H9 (cell line): ENCODE data around the gene BSPRY. TPM values are rescaled to one million over a fixed set of nuclear protein-coding genes. Genes with fewer than 3 reads are reported as not detected.

ENCODE experiments used
- DNase-seq: peaks from one replicate; pipeline ENCODE4 v3.0.0-alpha.2; 2017
- H2AFZ ChIP-seq: one replicate; pipeline ENCODE4 v1.6.1; 2013; ENCODE audit warnings: mild to moderate bottlenecking, low read length, control low read depth, moderate library complexity
- H2AK5ac ChIP-seq: 2 replicates; pipeline ENCODE4 v1.6.1; 2013; ENCODE audit warnings: low read length, control low read depth, mixed read lengths; ENCODE audit not compliant: insufficient read length
- H2BK120ac ChIP-seq: one replicate; pipeline ENCODE4 v1.6.1; 2013; ENCODE audit warnings: low read depth, mild to moderate bottlenecking, low read length, control low read depth, inconsistent platforms; ENCODE audit not compliant: poor library complexity, severe bottlenecking
- H2BK12ac ChIP-seq: 2 replicates; pipeline ENCODE4 v1.6.1; 2013; ENCODE audit warnings: low read length, control low read depth, mixed read lengths, low read depth; ENCODE audit not compliant: insufficient read length
- H2BK15ac ChIP-seq: 2 replicates; pipeline ENCODE4 v1.6.1; 2013; ENCODE audit warnings: low read depth, low read length, control low read depth
- H2BK20ac ChIP-seq: one replicate; pipeline ENCODE4 v1.6.1; 2013; ENCODE audit warnings: low read depth, mild to moderate bottlenecking, low read length, control low read depth, inconsistent platforms; ENCODE audit not compliant: poor library complexity, severe bottlenecking
- H2BK5ac ChIP-seq: 2 replicates; pipeline ENCODE4 v1.6.1; 2013; ENCODE audit warnings: low read length, control low read depth, mixed read lengths; ENCODE audit not compliant: insufficient read length
- H3K14ac ChIP-seq: 2 replicates; pipeline ENCODE4 v1.6.1; 2013; ENCODE audit warnings: low read length, control low read depth; ENCODE audit not compliant: insufficient read depth
- H3K18ac ChIP-seq: 2 replicates; pipeline ENCODE4 v1.6.1; 2013; ENCODE audit warnings: low read depth, mild to moderate bottlenecking, mixed read lengths, low read length, control low read depth; ENCODE audit not compliant: insufficient read length
- H3K23ac ChIP-seq: 2 replicates; pipeline ENCODE4 v1.6.1; 2013; ENCODE audit warnings: low read length, control low read depth, mixed read lengths, low read depth; ENCODE audit not compliant: insufficient read length
- H3K23me2 ChIP-seq: 2 replicates; pipeline ENCODE4 v1.6.1; 2013; ENCODE audit warnings: low read depth, mild to moderate bottlenecking, mixed read lengths, low read length, control low read depth; ENCODE audit not compliant: insufficient read length, poor library complexity, severe bottlenecking
- H3K27ac ChIP-seq: 2 replicates; pipeline ENCODE4 v1.5.1; 2013; ENCODE audit warnings: low read length, control low read depth, mixed read lengths, low read depth; ENCODE audit not compliant: insufficient read length
- H3K27me3 ChIP-seq: 2 replicates; pipeline ENCODE4 v1.6.1; 2013; ENCODE audit warnings: low read length, control low read depth, inconsistent platforms; ENCODE audit not compliant: insufficient read depth
- H3K4ac ChIP-seq: 2 replicates; pipeline ENCODE4 v1.6.1; 2013; ENCODE audit warnings: low read depth, mild to moderate bottlenecking, control low read depth, inconsistent platforms, low read length, moderate library complexity
- H3K4me1 ChIP-seq: 2 replicates; pipeline ENCODE4 v1.6.1; 2013; ENCODE audit warnings: low read length, control low read depth, inconsistent platforms; ENCODE audit not compliant: insufficient read depth
- H3K4me2 ChIP-seq: 2 replicates; pipeline ENCODE4 v1.6.1; 2013; ENCODE audit warnings: low read length, control low read depth, mixed read lengths; ENCODE audit not compliant: insufficient read length, insufficient read depth
- H3K56ac ChIP-seq: 2 replicates; pipeline ENCODE4 v1.6.1; 2013; ENCODE audit warnings: low read depth, mild to moderate bottlenecking, mixed read lengths, low read length, control low read depth; ENCODE audit not compliant: insufficient read length
- H3K79me1 ChIP-seq: 2 replicates; pipeline ENCODE4 v1.6.1; 2013; ENCODE audit warnings: low read depth, mild to moderate bottlenecking, moderate library complexity, low read length, control low read depth, inconsistent platforms; ENCODE audit not compliant: insufficient read depth, poor library complexity, severe bottlenecking
- H3K79me2 ChIP-seq: 2 replicates; pipeline ENCODE4 v1.6.1; 2013; ENCODE audit warnings: low read length, control low read depth, inconsistent platforms; ENCODE audit not compliant: insufficient read depth
- H3K9ac ChIP-seq: 2 replicates; pipeline ENCODE4 v1.6.1; 2013; ENCODE audit warnings: low read length, control low read depth, mixed read lengths; ENCODE audit not compliant: insufficient read length; ENCODE audit errors: extremely low read depth
- H3K9me3 ChIP-seq: one replicate; pipeline ENCODE4 v1.6.1; 2013; ENCODE audit warnings: low read depth, low read length, inconsistent platforms; ENCODE audit not compliant: control insufficient read depth
- H3T11ph ChIP-seq: one replicate; pipeline ENCODE4 v1.6.1; 2013; ENCODE audit warnings: mild to moderate bottlenecking, low read length, control low read depth, inconsistent platforms
- H4K20me1 ChIP-seq: one replicate; pipeline ENCODE4 v1.6.1; 2013; ENCODE audit not compliant: control insufficient read depth, insufficient read length, insufficient read depth
- H4K5ac ChIP-seq: 2 replicates; pipeline ENCODE4 v1.6.1; 2013; ENCODE audit warnings: low read depth, mild to moderate bottlenecking, mixed read lengths, low read length, control low read depth; ENCODE audit not compliant: insufficient read length
- H4K8ac ChIP-seq: replicated peaks from 2 replicates; pipeline ENCODE4 v1.6.1; 2013; ENCODE audit warnings: low read length, control low read depth, mixed read lengths, low read depth; ENCODE audit not compliant: insufficient read length
- H4K91ac ChIP-seq: 2 replicates; pipeline ENCODE4 v1.6.1; 2013; ENCODE audit warnings: low read depth, mild to moderate bottlenecking, moderate library complexity, mixed read lengths, low read length, control low read depth; ENCODE audit not compliant: insufficient read length
- H3K27ac Mint-ChIP-seq, 3 experiments: 2 replicates in 2 of 3; 3 replicates in 1 of 3; pipeline ENCODE4 v1.8.0; 2020 to 2021; ENCODE audit warnings: mixed read lengths in 3 of 3, mild to moderate bottlenecking in 1 of 3, moderate library complexity in 1 of 3
- H3K27me3 Mint-ChIP-seq: 2 replicates; pipeline ENCODE4 v1.8.0; 2021; ENCODE audit warnings: low read depth, mild to moderate bottlenecking, moderate library complexity, mixed read lengths
- H3K36me3 Mint-ChIP-seq, 3 experiments: 2 replicates in 2 of 3; 3 replicates in 1 of 3; pipeline ENCODE4 v1.8.0; 2020 to 2021; ENCODE audit warnings: low read depth in 3 of 3, mixed read lengths in 3 of 3; ENCODE audit not compliant: insufficient read depth in 1 of 3
- H3K4me1 Mint-ChIP-seq, 2 experiments: 2 replicates each; pipeline ENCODE4 v1.8.0; 2020; ENCODE audit warnings: mixed read lengths in 2 of 2
- H3K4me3 Mint-ChIP-seq, 2 experiments: 2 replicates in 1 of 2; 3 replicates in 1 of 2; pipeline ENCODE4 v1.8.0; 2020 to 2021; ENCODE audit warnings: mild to moderate bottlenecking in 2 of 2, mixed read lengths in 2 of 2, moderate library complexity in 1 of 2
- H3K9me3 Mint-ChIP-seq, 2 experiments: 2 replicates in 1 of 2; 3 replicates in 1 of 2; pipeline ENCODE4 v1.8.0; 2020; ENCODE audit warnings: mild to moderate bottlenecking in 2 of 2, mixed read lengths in 2 of 2, moderate library complexity in 1 of 2
- CTCF ChIP-seq: fragments of 200-600 bp; sonication (generic); conservative IDR thresholded peaks from 3 replicates; pipeline ENCODE4 v1.8.0; 2021; ENCODE audit warnings: antibody characterized with exemption, mild to moderate bottlenecking
- WGBS: extraction: QIAGEN DNeasy Blood & Tissue Kit; methylation state at CpG from one replicate; pipeline ENCODE4 v1.1.7; 2013; ENCODE audit warnings: missing lambda C conversion rate, low lambda C conversion rate, mixed read lengths; ENCODE audit not compliant: insufficient read length; ENCODE audit errors: extremely low coverage; 5-methylcytosine and 5-hydroxymethylcytosine counted together
- total RNA-seq: library from RNA; stranded (reverse); gene quantifications from 2 replicates; pipeline ENCODE4 v1.2.1, GENCODE V29; 2021

BSPRY gene
- total RNA-seq, 1 experiment from 2014 or later = 4.5 TPM

GRCh38 chr9:113398796-113399195, 49.5 kb downstream of the BSPRY start:
- no peak overlapping the region for H2BK12ac ChIP-seq
- no peak overlapping the region for H2AFZ ChIP-seq
- no peaks in the 10 kb centered on the region for H3K79me2 ChIP-seq
- H4K8ac ChIP-seq = no peak overlapping the region
- H4K91ac ChIP-seq = no peak overlapping the region
- Mint-ChIP-seq H3K9me3 (no peaks in the 10 kb centered on the region), H3K36me3 (peaks cover 0 to 3% (median 0%) of the 10 kb centered on the region in 3 experiments; a peak in 3 of 7 replicates), H3K4me1 (peaks cover 6 to 11% of the 10 kb centered on the region in 2 experiments), H3K27ac (no peak overlapping the region), H3K4me3 (peak overlapping the region in 1 of 2 experiments; percentile 88; a peak in 1 of 5 replicates), H3K27me3 (no peaks in the 10 kb centered on the region; the same call in none of the 2 replicates)
- no peaks in the 10 kb centered on the region for H3K27me3 ChIP-seq
- H3K9me3 ChIP-seq = no peaks in the 10 kb centered on the region
- no peak for DNase-seq
- no peak overlapping the region for H3K9ac ChIP-seq
- no peaks in the 10 kb centered on the region for H3K4me1 ChIP-seq
- no peak overlapping the region for H3K27ac ChIP-seq
- H3K23ac ChIP-seq = no peak overlapping the region
- no peak overlapping the region for H2BK120ac ChIP-seq
- TF ChIP-seq CTCF = no peak
- no peaks in the 10 kb centered on the region for H3K79me1 ChIP-seq
- H2BK15ac ChIP-seq = no peak overlapping the region
- H2BK5ac ChIP-seq = no peak overlapping the region
- WGBS = no CpG with 5 or more reads among the region's 5 CpGs
- H2AK5ac ChIP-seq = no peak overlapping the region
- no peak overlapping the region for H3K56ac ChIP-seq
- no peak overlapping the region for H3K18ac ChIP-seq
- no peak overlapping the region for H2BK20ac ChIP-seq
- H3K23me2 ChIP-seq = no peaks in the 10 kb centered on the region
- no peak overlapping the region for H3K14ac ChIP-seq
- H4K20me1 ChIP-seq = no peaks in the 10 kb centered on the region
- no peak overlapping the region for H3K4me2 ChIP-seq
- H3T11ph ChIP-seq = no peak overlapping the region
- H3K4ac ChIP-seq = no peak overlapping the region
- H4K5ac ChIP-seq = no peak overlapping the region
